Measurements from ENCODE around the gene LAT. TPM values are rescaled to one million over a fixed set of nuclear protein-coding genes. Genes with fewer than 3 reads are reported as not detected.

LAT gene
- total RNA-seq, 2 donors from 2014 or later, result 171 to 440 TPM

GRCh38 chr16:29014561-29015069 is 29.8 kb downstream of the LAT start:
- ATAC-seq, result no peak
- no peak for DNase-seq (ENCODE audit: low spot score in 2 of 2)
- Mint-ChIP-seq H3K9me3 (peaks cover 0 to 8% of the 10 kb centered on the region in 2 donors), H3K36me3 (peaks cover 7 to 11% of the 10 kb centered on the region in 2 donors), H3K27ac (peak overlapping the region in 1 of 2 donors; percentile 91)

- Mint-ChIP-seq H3K36me3 (no peaks in the 10 kb centered on the region), H3K9me3 (no peaks in the 10 kb centered on the region), H3K27ac (peak overlapping the region; percentile 98)
- ATAC-seq (no peak), DNase-seq (ENCODE audit: low spot score in 2 of 2) (no peak)
Measured at GRCh38 chr16:29022196-29022595, 37.3 kb downstream of the LAT start.

GRCh38 chr16:29023279-29024277 is 38.7 kb downstream of the LAT start:
- DNase-seq (ENCODE audit: low spot score in 2 of 2), result no peak
- Mint-ChIP-seq H3K27ac (peak overlapping the region in 1 of 2 donors; percentile 78), H3K36me3 (no peaks in the 10 kb centered on the region), H3K9me3 (no peaks in the 10 kb centered on the region)
- ATAC-seq, result peak in 1 of 2 donors; percentile 36

GRCh38 chr16:29024278-29024677 is 39.4 kb downstream of the LAT start:
- Mint-ChIP-seq H3K36me3 (no peaks in the 10 kb centered on the region), H3K27ac (peak overlapping the region; percentile 78 to 91), H3K9me3 (no peaks in the 10 kb centered on the region)
- DNase-seq (ENCODE audit: low spot score in 2 of 2) (no peak), ATAC-seq (no peak)

- H3K9me3 Mint-ChIP-seq, result no peaks in the 10 kb centered on the region
- DNase-seq (ENCODE audit: low spot score in 2 of 2), result no peak
- no peak for ATAC-seq
- H3K36me3 Mint-ChIP-seq, result no peaks in the 10 kb centered on the region
- H3K27ac Mint-ChIP-seq, result peak overlapping the region in 1 of 2 donors; percentile 61
Measured at GRCh38 chr16:29025218-29025617, 40.4 kb downstream of the LAT start.

- ATAC-seq, result no peak
Measured at GRCh38 chr16:29025735-29026134, 40.9 kb downstream of the LAT start.

GRCh38 chr16:29028457-29029167 is 43.8 kb downstream of the LAT start:
- peak in 1 of 2 donors; percentile 1 for DNase-seq (ENCODE audit: low spot score in 2 of 2)
- peak overlapping the region; percentile 79 to 89 for H3K27ac Mint-ChIP-seq
- no peaks in the 10 kb centered on the region for H3K9me3 Mint-ChIP-seq
- no peaks in the 10 kb centered on the region for H3K36me3 Mint-ChIP-seq
- ATAC-seq, result peak; percentile 32 to 41

More at GRCh38 chr16:29025735-29026134, 40.9 kb downstream of the LAT start:
- DNase-seq (ENCODE audit: low spot score in 2 of 2), result no peak
- H3K27ac Mint-ChIP-seq, result peak overlapping the region; percentile 52 to 61
- H3K36me3 Mint-ChIP-seq, result no peaks in the 10 kb centered on the region
- no peaks in the 10 kb centered on the region for H3K9me3 Mint-ChIP-seq

GRCh38 chr16:29029168-29029994 is 44.5 kb downstream of the LAT start:
- ATAC-seq (peak; percentile 98 to 99), DNase-seq (ENCODE audit: low spot score in 2 of 2) (peak; percentile 90 to 91)
- Mint-ChIP-seq H3K36me3 (no peaks in the 10 kb centered on the region), H3K9me3 (no peaks in the 10 kb centered on the region), H3K27ac (peak overlapping the region; percentile 82 to 89)

- no peak for DNase-seq (ENCODE audit: low spot score in 2 of 2)
- no peaks in the 10 kb centered on the region for H3K9me3 Mint-ChIP-seq
Measured at GRCh38 chr16:29030086-29030840, 45.4 kb downstream of the LAT start.

More at GRCh38 chr16:29030086-29030840, 45.4 kb downstream of the LAT start:
- ATAC-seq, result no peak
- H3K36me3 Mint-ChIP-seq, result no peaks in the 10 kb centered on the region
- peak overlapping the region; percentile 62 to 86 for H3K27ac Mint-ChIP-seq

Other genes starting within 250 kb of the LAT start
- gene NPIPB9, start 233.3 kb upstream of the LAT start, total RNA-seq, result 1 to 10 TPM; 4.6 to 5.6 TPM
- gene ATXN2L, start 162.1 kb upstream of the LAT start, total RNA-seq, result 100 to 1,000 TPM; 317 to 377 TPM
- gene TUFM, start 138.7 kb upstream of the LAT start, total RNA-seq, result 100 to 1,000 TPM; 235 to 315 TPM
- 10 to 100 TPM; 41.1 to 55.5 TPM for gene SH2B1, start 121.2 kb upstream of the LAT start, total RNA-seq
- 1 to 10 TPM; 4.7 to 7.4 TPM for gene ATP2A1, start 106.6 kb upstream of the LAT start, total RNA-seq
- gene RABEP2, start 59.8 kb upstream of the LAT start, total RNA-seq, result 10 to 100 TPM; 20.7 to 25.1 TPM
- 1 to 10 TPM in 1 of 2 donors, under 1 TPM in 1; 0.32 to 1.2 TPM for gene CD19, start 53.1 kb upstream of the LAT start, total RNA-seq
- 10 to 100 TPM; 94.5 to 96.8 TPM for gene NFATC2IP, start 34.1 kb upstream of the LAT start, total RNA-seq
- 10 to 100 TPM; 16.3 to 19.9 TPM for gene SPNS1, start 10.3 kb upstream of the LAT start, total RNA-seq

Data from activated naive CD4-positive, alpha-beta T cell treated with anti-CD3 and anti-CD28 coated beads, Interleukin-2, amount 50 U/mL, for 72 hours (primary cell).